WTC11 (cell line): ENCODE measurements around the gene FCMR. TPM values are rescaled to one million over a fixed set of nuclear protein-coding genes. Genes with fewer than 3 reads are reported as not detected.

Source experiments
- ATAC-seq: fragments of 200-7000 bp; cut with Tn5 transposase; 2 replicates; pipeline ENCODE4 v1.10.0; 2021; ENCODE audit warnings: mild to moderate bottlenecking, moderate library complexity
- CTCF ChIA-PET: fragments of 300-600 bp; sonication (Branson Sonifier 250); formaldehyde crosslinking; loops from one replicate; lab custom pipeline; 2021; ENCODE audit warnings: antibody characterized with exemption; lab: Charles Lee
- POLR2A ChIA-PET: fragments of 350-600 bp; sonication (Branson Sonifier 250); formaldehyde crosslinking; loops from one replicate; lab custom pipeline; 2021; ENCODE audit warnings: antibody characterized with exemption; lab: Charles Lee
- DNase-seq: peaks from one replicate; pipeline ENCODE4 v3.0.0; 2021; ENCODE audit warnings: low spot score
- H3K27ac Mint-ChIP-seq: 2 replicates; pipeline ENCODE4 v1.8.0; 2021; ENCODE audit warnings: mixed read lengths
- H3K27me3 Mint-ChIP-seq: 2 replicates; pipeline ENCODE4 v1.8.0; 2021; ENCODE audit warnings: low read depth, mild to moderate bottlenecking, moderate library complexity, mixed read lengths
- H3K36me3 Mint-ChIP-seq: 2 replicates; pipeline ENCODE4 v1.8.0; 2021; ENCODE audit warnings: mixed read lengths
- H3K4me1 Mint-ChIP-seq: 2 replicates; pipeline ENCODE4 v1.8.0; 2022; ENCODE audit warnings: mixed read lengths
- H3K4me3 Mint-ChIP-seq: 2 replicates; pipeline ENCODE4 v1.8.0; 2021; ENCODE audit warnings: mild to moderate bottlenecking, moderate library complexity, mixed read lengths
- H3K9me3 Mint-ChIP-seq: 2 replicates; pipeline ENCODE4 v1.8.0; 2021; ENCODE audit warnings: mixed read lengths
- CREB1 ChIP-seq: sonication (generic); formaldehyde crosslinking; IDR thresholded peaks from 2 replicates; pipeline ENCODE4 v1.8.0; 2023; ENCODE audit warnings: mild to moderate bottlenecking, missing genetic modification reagents
- CREM ChIP-seq: sonication (generic); formaldehyde crosslinking; IDR thresholded peaks from 2 replicates; pipeline ENCODE4 v1.8.1; 2022; ENCODE audit warnings: mild to moderate bottlenecking, missing genetic modification reagents, moderate library complexity
- ELF4 ChIP-seq: sonication (generic); formaldehyde crosslinking; IDR thresholded peaks from 2 replicates; pipeline ENCODE4 v1.8.1; 2022; ENCODE audit warnings: low read depth, mild to moderate bottlenecking, moderate library complexity, missing genetic modification reagents
- EMX1 ChIP-seq: fragments of 250-450 bp; sonication (Bioruptor Pico); IDR thresholded peaks from 2 replicates; pipeline ENCODE4 v1.8.0; 2021; ENCODE audit warnings: mild to moderate bottlenecking
- FOXK1 ChIP-seq: sonication (generic); formaldehyde crosslinking; IDR thresholded peaks from 2 replicates; pipeline ENCODE4 v1.8.0; 2022; ENCODE audit warnings: mild to moderate bottlenecking, moderate library complexity, missing genetic modification reagents
- MXD4 ChIP-seq: fragments of 250-450 bp; sonication (Bioruptor Pico); IDR thresholded peaks from 2 replicates; pipeline ENCODE4 v1.8.0; 2021; ENCODE audit warnings: mild to moderate bottlenecking, moderate library complexity, borderline replicate concordance
- MYBL2 ChIP-seq: sonication (generic); formaldehyde crosslinking; IDR thresholded peaks from 2 replicates; pipeline ENCODE4 v1.8.1; 2023; ENCODE audit warnings: mild to moderate bottlenecking, moderate library complexity, missing genetic modification reagents
- ZNF121 ChIP-seq: sonication (generic); formaldehyde crosslinking; IDR thresholded peaks from 2 replicates; pipeline ENCODE4 v1.8.0; 2023; ENCODE audit warnings: missing genetic modification reagents
- ZNF219 ChIP-seq: sonication (generic); formaldehyde crosslinking; IDR thresholded peaks from 2 replicates; pipeline ENCODE4 v1.8.0; 2023; ENCODE audit warnings: missing genetic modification reagents, mild to moderate bottlenecking, borderline replicate concordance
- ZNF232 ChIP-seq: sonication (generic); formaldehyde crosslinking; IDR thresholded peaks from 2 replicates; pipeline ENCODE4 v1.8.0; 2022; ENCODE audit warnings: mild to moderate bottlenecking, missing genetic modification reagents
- total RNA-seq: library from RNA; stranded (reverse); gene quantifications from 3 replicates; pipeline ENCODE4 v1.2.3, GENCODE V29; 2021
- TF ChIP-seq, protein P1 (sequence below): fragments of 250-450 bp; sonication (Bioruptor Pico); IDR thresholded peaks from 2 replicates; pipeline ENCODE4 v1.9.0; 2021; ENCODE audit warnings: mild to moderate bottlenecking, borderline replicate concordance
- TF ChIP-seq, protein P2 (sequence below): sonication (generic); formaldehyde crosslinking; IDR thresholded peaks from 2 replicates; pipeline ENCODE4 v1.8.1; 2023; ENCODE audit warnings: mild to moderate bottlenecking, missing genetic modification reagents
- TF ChIP-seq, protein P3 (sequence below): sonication (generic); formaldehyde crosslinking; IDR thresholded peaks from 2 replicates; pipeline ENCODE4 v1.8.1; 2023; ENCODE audit warnings: mild to moderate bottlenecking, moderate library complexity, missing genetic modification reagents
- TF ChIP-seq, protein P4 (sequence below): sonication (generic); formaldehyde crosslinking; IDR thresholded peaks from 2 replicates; pipeline ENCODE4 v1.8.1; 2022; ENCODE audit warnings: mild to moderate bottlenecking, missing genetic modification reagents, moderate library complexity, borderline replicate concordance
- TF ChIP-seq, protein P5 (sequence below): fragments of 250-450 bp; sonication (Bioruptor Pico); IDR thresholded peaks from 2 replicates; pipeline ENCODE4 v1.9.0; 2021; ENCODE audit warnings: mild to moderate bottlenecking
- TF ChIP-seq, protein P6 (sequence below): fragments of 200-600 bp; IDR thresholded peaks from 2 replicates; pipeline ENCODE4 v1.8.0; 2022; ENCODE audit warnings: antibody characterized with exemption
- TF ChIP-seq, protein P7 (sequence below): sonication (generic); formaldehyde crosslinking; conservative IDR thresholded peaks from 2 replicates; pipeline ENCODE4 v1.8.1; 2022; ENCODE audit warnings: mild to moderate bottlenecking, missing genetic modification reagents
- TF ChIP-seq, protein P8 (sequence below): sonication (generic); formaldehyde crosslinking; IDR thresholded peaks from 2 replicates; pipeline ENCODE4 v1.8.1; 2023; ENCODE audit warnings: mild to moderate bottlenecking, missing genetic modification reagents
- TF ChIP-seq, protein P9 (sequence below): sonication (generic); formaldehyde crosslinking; IDR thresholded peaks from 2 replicates; pipeline ENCODE4 v1.8.0; 2022; ENCODE audit warnings: mild to moderate bottlenecking, missing genetic modification reagents

Gene FCMR
- total RNA-seq, 1 experiment from 2014 or later: 1.0 TPM

DNA sequence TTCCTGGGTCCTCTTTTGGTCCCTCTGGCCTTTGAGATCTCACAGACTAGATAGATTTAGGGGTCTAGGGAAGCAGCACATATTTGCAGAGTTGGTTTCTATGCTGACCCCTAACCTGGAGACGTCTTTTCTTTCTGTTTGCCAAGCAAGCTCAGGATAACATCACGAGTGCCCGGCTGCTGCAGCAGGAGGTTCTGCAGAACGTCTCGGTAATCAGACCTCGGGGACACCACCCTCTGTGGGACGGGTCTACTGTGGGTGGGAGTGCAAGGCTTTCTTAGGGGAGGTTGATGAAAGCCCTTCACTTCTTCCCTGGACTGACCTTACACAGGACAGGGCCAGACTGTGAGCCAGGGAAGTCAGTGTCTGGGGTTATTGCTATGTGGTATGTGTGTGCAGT is 21.6 kb downstream of the FCMR start (continued):
- TF ChIP-seq, protein P1, sequence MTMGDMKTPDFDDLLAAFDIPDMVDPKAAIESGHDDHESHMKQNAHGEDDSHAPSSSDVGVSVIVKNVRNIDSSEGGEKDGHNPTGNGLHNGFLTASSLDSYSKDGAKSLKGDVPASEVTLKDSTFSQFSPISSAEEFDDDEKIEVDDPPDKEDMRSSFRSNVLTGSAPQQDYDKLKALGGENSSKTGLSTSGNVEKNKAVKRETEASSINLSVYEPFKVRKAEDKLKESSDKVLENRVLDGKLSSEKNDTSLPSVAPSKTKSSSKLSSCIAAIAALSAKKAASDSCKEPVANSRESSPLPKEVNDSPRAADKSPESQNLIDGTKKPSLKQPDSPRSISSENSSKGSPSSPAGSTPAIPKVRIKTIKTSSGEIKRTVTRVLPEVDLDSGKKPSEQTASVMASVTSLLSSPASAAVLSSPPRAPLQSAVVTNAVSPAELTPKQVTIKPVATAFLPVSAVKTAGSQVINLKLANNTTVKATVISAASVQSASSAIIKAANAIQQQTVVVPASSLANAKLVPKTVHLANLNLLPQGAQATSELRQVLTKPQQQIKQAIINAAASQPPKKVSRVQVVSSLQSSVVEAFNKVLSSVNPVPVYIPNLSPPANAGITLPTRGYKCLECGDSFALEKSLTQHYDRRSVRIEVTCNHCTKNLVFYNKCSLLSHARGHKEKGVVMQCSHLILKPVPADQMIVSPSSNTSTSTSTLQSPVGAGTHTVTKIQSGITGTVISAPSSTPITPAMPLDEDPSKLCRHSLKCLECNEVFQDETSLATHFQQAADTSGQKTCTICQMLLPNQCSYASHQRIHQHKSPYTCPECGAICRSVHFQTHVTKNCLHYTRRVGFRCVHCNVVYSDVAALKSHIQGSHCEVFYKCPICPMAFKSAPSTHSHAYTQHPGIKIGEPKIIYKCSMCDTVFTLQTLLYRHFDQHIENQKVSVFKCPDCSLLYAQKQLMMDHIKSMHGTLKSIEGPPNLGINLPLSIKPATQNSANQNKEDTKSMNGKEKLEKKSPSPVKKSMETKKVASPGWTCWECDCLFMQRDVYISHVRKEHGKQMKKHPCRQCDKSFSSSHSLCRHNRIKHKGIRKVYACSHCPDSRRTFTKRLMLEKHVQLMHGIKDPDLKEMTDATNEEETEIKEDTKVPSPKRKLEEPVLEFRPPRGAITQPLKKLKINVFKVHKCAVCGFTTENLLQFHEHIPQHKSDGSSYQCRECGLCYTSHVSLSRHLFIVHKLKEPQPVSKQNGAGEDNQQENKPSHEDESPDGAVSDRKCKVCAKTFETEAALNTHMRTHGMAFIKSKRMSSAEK (CRISPR knock-in tag): no peak
- TF ChIP-seq, protein P2, sequence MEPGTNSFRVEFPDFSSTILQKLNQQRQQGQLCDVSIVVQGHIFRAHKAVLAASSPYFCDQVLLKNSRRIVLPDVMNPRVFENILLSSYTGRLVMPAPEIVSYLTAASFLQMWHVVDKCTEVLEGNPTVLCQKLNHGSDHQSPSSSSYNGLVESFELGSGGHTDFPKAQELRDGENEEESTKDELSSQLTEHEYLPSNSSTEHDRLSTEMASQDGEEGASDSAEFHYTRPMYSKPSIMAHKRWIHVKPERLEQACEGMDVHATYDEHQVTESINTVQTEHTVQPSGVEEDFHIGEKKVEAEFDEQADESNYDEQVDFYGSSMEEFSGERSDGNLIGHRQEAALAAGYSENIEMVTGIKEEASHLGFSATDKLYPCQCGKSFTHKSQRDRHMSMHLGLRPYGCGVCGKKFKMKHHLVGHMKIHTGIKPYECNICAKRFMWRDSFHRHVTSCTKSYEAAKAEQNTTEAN (CRISPR knock-in tag): no peak
- TF ChIP-seq ZNF232 (CRISPR knock-in tag): no peak

DNA sequence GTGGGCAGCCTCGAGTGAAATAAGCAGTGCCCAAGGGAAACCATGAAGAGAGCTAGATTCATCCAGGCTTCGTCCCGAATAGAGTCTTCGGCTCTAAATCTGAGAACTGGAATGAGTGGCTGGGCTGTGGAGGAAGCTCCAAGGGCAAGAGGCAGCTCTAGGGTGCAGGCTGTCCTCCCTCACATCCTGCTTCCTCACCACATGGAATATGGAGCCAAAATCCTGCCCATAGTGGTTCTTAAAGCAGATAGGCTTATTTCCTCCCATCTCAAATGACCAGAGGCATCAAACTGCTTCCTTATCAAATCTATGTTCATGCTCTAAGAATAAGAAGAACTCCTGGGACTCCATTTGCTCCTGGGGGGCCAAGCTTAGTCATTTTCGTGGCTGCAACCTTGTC is 22.0 kb downstream of the FCMR start:
- CTCF ChIA-PET: interaction anchor here (0.9 to 1.2 kb wide), 2 partner anchors 13 to 21 kb away, joined by 3 to 7 read pairs; no protein-coding TSS in a partner anchor
- Mint-ChIP-seq H3K27me3 (no peaks in the 10 kb centered on the region; the same call in 1 of the 2 replicates), H3K4me3 (no peak overlapping the region), H3K27ac (no peak overlapping the region), H3K9me3 (no peaks in the 10 kb centered on the region), H3K4me1 (peaks cover 5% of the 10 kb centered on the region; the same call in 1 of the 2 replicates), H3K36me3 (no peaks in the 10 kb centered on the region)
- POLR2A ChIA-PET: no interaction called here
- DNase-seq (no peak), ATAC-seq (no peak)
- no peak for TF ChIP-seq CREM (CRISPR knock-in tag)
- TF ChIP-seq FOXK1: no peak

DNA sequence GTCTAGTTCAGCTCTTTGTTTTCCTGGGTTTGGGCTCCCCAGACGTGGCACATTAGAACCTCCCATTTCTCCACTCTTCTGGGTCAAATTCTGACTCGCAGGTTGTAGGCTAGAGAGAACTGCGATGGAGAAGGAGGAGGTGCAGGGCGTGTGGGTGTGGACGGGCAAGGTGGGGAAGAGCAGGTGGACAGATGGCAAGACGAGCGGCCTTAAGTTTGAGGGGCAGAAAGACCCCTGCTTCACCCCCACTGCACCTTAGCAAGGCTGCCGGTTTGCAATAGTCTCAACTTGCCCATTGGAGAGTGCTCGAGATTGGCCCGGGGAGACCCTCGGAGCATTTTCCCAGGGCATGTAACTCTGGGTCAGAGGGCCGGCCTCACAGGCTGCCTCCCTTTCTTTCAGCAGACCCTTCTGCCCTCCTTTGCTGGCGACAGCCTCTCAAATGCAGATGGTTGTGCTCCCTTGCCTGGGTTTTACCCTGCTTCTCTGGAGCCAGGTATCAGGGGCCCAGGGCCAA is 22.8 kb downstream of the FCMR start:
- no peak overlapping the region; the same call in 1 of the 2 replicates for H3K27ac Mint-ChIP-seq
- CTCF ChIA-PET: no interaction called here
- POLR2A ChIA-PET: no interaction called here
- no peak for DNase-seq
- no peak for ATAC-seq
- H3K4me1 Mint-ChIP-seq: peaks cover 5% of the 10 kb centered on the region; the same call in 1 of the 2 replicates
- no peaks in the 10 kb centered on the region for H3K9me3 Mint-ChIP-seq
- no peaks in the 10 kb centered on the region for H3K36me3 Mint-ChIP-seq
- no peak overlapping the region for H3K4me3 Mint-ChIP-seq
- H3K27me3 Mint-ChIP-seq: no peaks in the 10 kb centered on the region; the same call in 1 of the 2 replicates
- TF ChIP-seq, protein P3, sequence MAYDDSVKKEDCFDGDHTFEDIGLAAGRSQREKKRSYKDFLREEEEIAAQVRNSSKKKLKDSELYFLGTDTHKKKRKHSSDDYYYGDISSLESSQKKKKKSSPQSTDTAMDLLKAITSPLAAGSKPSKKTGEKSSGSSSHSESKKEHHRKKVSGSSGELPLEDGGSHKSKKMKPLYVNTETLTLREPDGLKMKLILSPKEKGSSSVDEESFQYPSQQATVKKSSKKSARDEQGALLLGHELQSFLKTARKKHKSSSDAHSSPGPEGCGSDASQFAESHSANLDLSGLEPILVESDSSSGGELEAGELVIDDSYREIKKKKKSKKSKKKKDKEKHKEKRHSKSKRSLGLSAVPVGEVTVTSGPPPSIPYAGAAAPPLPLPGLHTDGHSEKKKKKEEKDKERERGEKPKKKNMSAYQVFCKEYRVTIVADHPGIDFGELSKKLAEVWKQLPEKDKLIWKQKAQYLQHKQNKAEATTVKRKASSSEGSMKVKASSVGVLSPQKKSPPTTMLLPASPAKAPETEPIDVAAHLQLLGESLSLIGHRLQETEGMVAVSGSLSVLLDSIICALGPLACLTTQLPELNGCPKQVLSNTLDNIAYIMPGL (CRISPR knock-in tag): no peak
- TF ChIP-seq, protein P4, sequence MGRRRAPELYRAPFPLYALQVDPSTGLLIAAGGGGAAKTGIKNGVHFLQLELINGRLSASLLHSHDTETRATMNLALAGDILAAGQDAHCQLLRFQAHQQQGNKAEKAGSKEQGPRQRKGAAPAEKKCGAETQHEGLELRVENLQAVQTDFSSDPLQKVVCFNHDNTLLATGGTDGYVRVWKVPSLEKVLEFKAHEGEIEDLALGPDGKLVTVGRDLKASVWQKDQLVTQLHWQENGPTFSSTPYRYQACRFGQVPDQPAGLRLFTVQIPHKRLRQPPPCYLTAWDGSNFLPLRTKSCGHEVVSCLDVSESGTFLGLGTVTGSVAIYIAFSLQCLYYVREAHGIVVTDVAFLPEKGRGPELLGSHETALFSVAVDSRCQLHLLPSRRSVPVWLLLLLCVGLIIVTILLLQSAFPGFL (CRISPR knock-in tag): no peak
- TF ChIP-seq, protein P5, sequence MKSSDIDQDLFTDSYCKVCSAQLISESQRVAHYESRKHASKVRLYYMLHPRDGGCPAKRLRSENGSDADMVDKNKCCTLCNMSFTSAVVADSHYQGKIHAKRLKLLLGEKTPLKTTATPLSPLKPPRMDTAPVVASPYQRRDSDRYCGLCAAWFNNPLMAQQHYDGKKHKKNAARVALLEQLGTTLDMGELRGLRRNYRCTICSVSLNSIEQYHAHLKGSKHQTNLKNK (CRISPR knock-in tag): no peak
- TF ChIP-seq MXD4 (CRISPR knock-in tag) (no peak), ELF4 (no peak), MYBL2 (CRISPR knock-in tag) (no peak), ZNF232 (CRISPR knock-in tag) (no peak), EMX1 (CRISPR knock-in tag) (no peak), ZNF219 (CRISPR knock-in tag) (no peak), ZNF121 (no peak), CREB1 (CRISPR knock-in tag) (no peak)
- TF ChIP-seq, protein P6, sequence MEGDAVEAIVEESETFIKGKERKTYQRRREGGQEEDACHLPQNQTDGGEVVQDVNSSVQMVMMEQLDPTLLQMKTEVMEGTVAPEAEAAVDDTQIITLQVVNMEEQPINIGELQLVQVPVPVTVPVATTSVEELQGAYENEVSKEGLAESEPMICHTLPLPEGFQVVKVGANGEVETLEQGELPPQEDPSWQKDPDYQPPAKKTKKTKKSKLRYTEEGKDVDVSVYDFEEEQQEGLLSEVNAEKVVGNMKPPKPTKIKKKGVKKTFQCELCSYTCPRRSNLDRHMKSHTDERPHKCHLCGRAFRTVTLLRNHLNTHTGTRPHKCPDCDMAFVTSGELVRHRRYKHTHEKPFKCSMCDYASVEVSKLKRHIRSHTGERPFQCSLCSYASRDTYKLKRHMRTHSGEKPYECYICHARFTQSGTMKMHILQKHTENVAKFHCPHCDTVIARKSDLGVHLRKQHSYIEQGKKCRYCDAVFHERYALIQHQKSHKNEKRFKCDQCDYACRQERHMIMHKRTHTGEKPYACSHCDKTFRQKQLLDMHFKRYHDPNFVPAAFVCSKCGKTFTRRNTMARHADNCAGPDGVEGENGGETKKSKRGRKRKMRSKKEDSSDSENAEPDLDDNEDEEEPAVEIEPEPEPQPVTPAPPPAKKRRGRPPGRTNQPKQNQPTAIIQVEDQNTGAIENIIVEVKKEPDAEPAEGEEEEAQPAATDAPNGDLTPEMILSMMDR: no peak
- TF ChIP-seq, protein P7, sequence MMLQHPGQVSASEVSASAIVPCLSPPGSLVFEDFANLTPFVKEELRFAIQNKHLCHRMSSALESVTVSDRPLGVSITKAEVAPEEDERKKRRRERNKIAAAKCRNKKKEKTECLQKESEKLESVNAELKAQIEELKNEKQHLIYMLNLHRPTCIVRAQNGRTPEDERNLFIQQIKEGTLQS (CRISPR knock-in tag): no peak
- TF ChIP-seq, protein P8, sequence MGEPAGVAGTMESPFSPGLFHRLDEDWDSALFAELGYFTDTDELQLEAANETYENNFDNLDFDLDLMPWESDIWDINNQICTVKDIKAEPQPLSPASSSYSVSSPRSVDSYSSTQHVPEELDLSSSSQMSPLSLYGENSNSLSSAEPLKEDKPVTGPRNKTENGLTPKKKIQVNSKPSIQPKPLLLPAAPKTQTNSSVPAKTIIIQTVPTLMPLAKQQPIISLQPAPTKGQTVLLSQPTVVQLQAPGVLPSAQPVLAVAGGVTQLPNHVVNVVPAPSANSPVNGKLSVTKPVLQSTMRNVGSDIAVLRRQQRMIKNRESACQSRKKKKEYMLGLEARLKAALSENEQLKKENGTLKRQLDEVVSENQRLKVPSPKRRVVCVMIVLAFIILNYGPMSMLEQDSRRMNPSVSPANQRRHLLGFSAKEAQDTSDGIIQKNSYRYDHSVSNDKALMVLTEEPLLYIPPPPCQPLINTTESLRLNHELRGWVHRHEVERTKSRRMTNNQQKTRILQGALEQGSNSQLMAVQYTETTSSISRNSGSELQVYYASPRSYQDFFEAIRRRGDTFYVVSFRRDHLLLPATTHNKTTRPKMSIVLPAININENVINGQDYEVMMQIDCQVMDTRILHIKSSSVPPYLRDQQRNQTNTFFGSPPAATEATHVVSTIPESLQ: no peak
- TF ChIP-seq, protein P9, sequence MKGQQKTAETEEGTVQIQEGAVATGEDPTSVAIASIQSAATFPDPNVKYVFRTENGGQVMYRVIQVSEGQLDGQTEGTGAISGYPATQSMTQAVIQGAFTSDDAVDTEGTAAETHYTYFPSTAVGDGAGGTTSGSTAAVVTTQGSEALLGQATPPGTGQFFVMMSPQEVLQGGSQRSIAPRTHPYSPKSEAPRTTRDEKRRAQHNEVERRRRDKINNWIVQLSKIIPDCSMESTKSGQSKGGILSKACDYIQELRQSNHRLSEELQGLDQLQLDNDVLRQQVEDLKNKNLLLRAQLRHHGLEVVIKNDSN: no peak
